ENCODE measurements around the gene FSTL3. TPM values are rescaled to one million over a fixed set of nuclear protein-coding genes. Genes with fewer than 3 reads are reported as not detected.

Gene FSTL3
- total and polyA plus RNA-seq, 2 of the 13 experiments (the other 11 are each of a cell fraction or from before 2014, with no cell fraction given) = 13.5 to 15.6 TPM

GRCh38 chr19:662962-663681 lies 13.1 kb upstream of the FSTL3 start, which contains the start of gene RNF126 (continued):
- TF ChIP-seq ZNF407 (CRISPR knock-in tag; IDR thresholded peaks at IDR 0.05; ENCODE audit: not compliant biosample characterization) = no peak
- peak; percentile 30; the same call in 1 of the 2 replicates for TF ChIP-seq CTCF (CRISPR knock-in tag; IDR thresholded peaks at IDR 0.05)
- no peak for TF ChIP-seq DNMT3B (CRISPR knock-in tag; conservative IDR thresholded peaks at IDR 0.05)
- TF ChIP-seq ZNF83 (CRISPR knock-in tag; IDR thresholded peaks at IDR 0.05; ENCODE audit: borderline replicate concordance) = peak; percentile 56; the same call in 1 of the 2 replicates
- TF ChIP-seq SIX4 (CRISPR knock-in tag; IDR thresholded peaks at IDR 0.05) = no peak
- TF ChIP-seq ZC3H4 (CRISPR knock-in tag; IDR thresholded peaks at IDR 0.05; ENCODE audit: borderline replicate concordance) = no peak
- TF ChIP-seq ZNF570 (CRISPR knock-in tag; IDR thresholded peaks at IDR 0.05; ENCODE audit: borderline replicate concordance) = no peak
- TF ChIP-seq ONECUT2 (CRISPR knock-in tag; IDR thresholded peaks at IDR 0.05) = no peak
- TF ChIP-seq REPIN1 (CRISPR knock-in tag; IDR thresholded peaks at IDR 0.05; ENCODE audit: borderline replicate concordance, low read depth) = no peak
- TF ChIP-seq HBP1 (CRISPR knock-in tag; IDR thresholded peaks at IDR 0.05; ENCODE audit: low read depth) = peak; percentile 32; the same call in 1 of the 2 replicates
- TF ChIP-seq ZNF556 (CRISPR knock-in tag; IDR thresholded peaks at IDR 0.05; ENCODE audit: borderline replicate concordance) = peak; percentile 56; the same call in 1 of the 2 replicates
- TF ChIP-seq NFYC (CRISPR knock-in tag; IDR thresholded peaks at IDR 0.05) = no peak; the same call in 1 of the 2 replicates
- no peak; the same call in 1 of the 2 replicates for TF ChIP-seq KAT7 (CRISPR knock-in tag; IDR thresholded peaks at IDR 0.05; ENCODE audit: borderline replicate concordance)
- TF ChIP-seq ZKSCAN1 (IDR thresholded peaks at IDR 0.05; ENCODE audit: low read length) = no peak
- TF ChIP-seq ZBTB7B (CRISPR knock-in tag; IDR thresholded peaks at IDR 0.05) = no peak
- no peak for TF ChIP-seq SRSF4 (IDR thresholded peaks at IDR 0.05; ENCODE audit: low read depth, low read length, poor library complexity, severe bottlenecking)
- TF ChIP-seq RELA (CRISPR knock-in tag; IDR thresholded peaks at IDR 0.05) = no peak
- no peak for TF ChIP-seq ZNF431 (CRISPR knock-in tag; IDR thresholded peaks at IDR 0.05; ENCODE audit: borderline replicate concordance, low read depth)

All from HepG2 (cell line).